HCT116 (cell line): ENCODE data around the gene JADE1. TPM values are rescaled to one million over a fixed set of nuclear protein-coding genes. Genes with fewer than 3 reads are reported as not detected.

ENCODE experiments used
- ATAC-seq: fragments of 200-7000 bp; cut with Tn5 transposase; 2 replicates; pipeline ENCODE4 v1.9.1; 2020; ENCODE audit warnings: mild to moderate bottlenecking, moderate library complexity
- BruUV-seq: library from RNA; stranded (reverse); fragments of 400-500 nt; replicated peaks from 2 replicates; lab custom pipeline; 2021; lab: Mats Ljungman, UMichigan
- CTCF ChIA-PET: fragments of 300-600 bp; sonication (Branson Sonifier 250); formaldehyde crosslinking; loops from one replicate; lab custom pipeline; 2021; ENCODE audit warnings: antibody characterized with exemption; lab: Charles Lee
- POLR2A ChIA-PET: fragments of 300-600, 350-600 bp; sonication (Branson Sonifier 250); formaldehyde crosslinking; loops from one replicate; lab custom pipeline; 2021; ENCODE audit warnings: antibody characterized with exemption; lab: Charles Lee
- RAD21 ChIA-PET, 2 experiments: fragments of 300-600 bp; sonication (Branson Sonifier 250); formaldehyde crosslinking; loops; one replicate each; lab custom pipeline; 2023; ENCODE audit warnings: low total read pairs in 2 of 2; ENCODE audit not compliant: uncharacterized antibody in 2 of 2, unreplicated experiment in 2 of 2, low non-redundant PET in 1 of 2; lab: Charles Lee
- DNase-seq: peaks from one replicate; pipeline ENCODE4 v3.0.0-alpha.2; 2010; ENCODE audit warnings: low read depth, low spot score
- H2AFZ ChIP-seq: fragments of 200-600 bp; shearing (Covaris generic), sonication (generic); 2 replicates; pipeline ENCODE4 v1.6.1; 2017; ENCODE audit warnings: low read depth, mixed run types, mixed read lengths, antibody characterized with exemption, low read length; ENCODE audit not compliant: poor library complexity, severe bottlenecking
- H3K27ac ChIP-seq: 2 replicates; pipeline ENCODE4 v1.5.1; 2012; ENCODE audit warnings: low read depth, low read length
- H3K27me3 ChIP-seq: fragments of 200-600 bp; sonication (generic); 2 replicates; pipeline ENCODE4 v1.6.1; 2016; ENCODE audit warnings: mixed run types, low read length, mixed read lengths; ENCODE audit not compliant: insufficient read depth
- H3K36me3 ChIP-seq, 2 experiments: fragments of 200-500 bp in 1 of 2; fragments of 200-600 bp in 1 of 2; sonication (Bioruptor generic) in 1 of 2; sonication (generic) in 1 of 2; 2 replicates each; pipeline versions ENCODE4 v1.5.1 to v1.6.1; 2014 to 2016; ENCODE audit warnings: low read length in 2 of 2, inconsistent platforms in 1 of 2, mixed read lengths in 1 of 2, mixed run types in 1 of 2; ENCODE audit not compliant: insufficient read depth in 2 of 2, control insufficient read depth in 1 of 2
- H3K4me1 ChIP-seq, 2 experiments: fragments of 200-600 bp in 1 of 2; sonication (generic) in 1 of 2; 2 replicates each; pipeline versions ENCODE4 v1.5.1 to v1.6.1; 2012 to 2017; ENCODE audit warnings: low read length in 2 of 2, inconsistent platforms in 1 of 2, mild to moderate bottlenecking in 1 of 2, mixed read lengths in 1 of 2, mixed run types in 1 of 2, moderate library complexity in 1 of 2; ENCODE audit not compliant: insufficient read depth in 2 of 2, control insufficient read depth in 1 of 2
- H3K4me2 ChIP-seq: fragments of 200-600 bp; sonication (generic); 2 replicates; pipeline ENCODE4 v1.6.1; 2017; ENCODE audit warnings: mixed run types, low read length, mixed read lengths
- H3K4me3 ChIP-seq, 2 experiments: fragments of 200-600 bp in 1 of 2; sonication (generic) in 1 of 2; replicated peaks in 1 of 2; 2 replicates each; pipeline ENCODE4 v1.5.1; 2011 to 2016; ENCODE audit warnings: low read length in 2 of 2, control low read depth in 1 of 2, low read depth in 1 of 2, mild to moderate bottlenecking in 1 of 2, mixed read lengths in 1 of 2, mixed run types in 1 of 2
- H3K79me2 ChIP-seq: fragments of 200-600 bp; sonication (generic); 2 replicates; pipeline ENCODE4 v1.6.1; 2017; ENCODE audit warnings: mild to moderate bottlenecking, mixed run types, low read length, moderate library complexity, mixed read lengths; ENCODE audit not compliant: insufficient read depth
- H3K9ac ChIP-seq: fragments of 200-600 bp; sonication (generic); 2 replicates; pipeline ENCODE4 v1.6.1; 2016; ENCODE audit warnings: low read length, mixed read lengths
- H3K9me2 ChIP-seq: fragments of 200-600 bp; sonication (generic), shearing (Covaris generic); 2 replicates; pipeline ENCODE4 v1.6.1; 2017; ENCODE audit warnings: mixed run types, mild to moderate bottlenecking, moderate library complexity; ENCODE audit not compliant: insufficient read depth
- H3K9me3 ChIP-seq, 2 experiments: fragments of 200-500 bp in 1 of 2; fragments of 200-600 bp in 1 of 2; sonication (Bioruptor generic) in 1 of 2; sonication (generic) in 1 of 2; 2 replicates each; pipeline ENCODE4 v1.6.1; 2014 to 2017; ENCODE audit warnings: low read length in 2 of 2, mixed read lengths in 2 of 2, inconsistent platforms in 1 of 2, low read depth in 1 of 2, mild to moderate bottlenecking in 1 of 2, mixed run types in 1 of 2, moderate library complexity in 1 of 2; ENCODE audit not compliant: control insufficient read depth in 1 of 2, insufficient read depth in 1 of 2
- H4K20me1 ChIP-seq: fragments of 200-600 bp; sonication (generic), shearing (Covaris generic); 2 replicates; pipeline ENCODE4 v1.6.1; 2017; ENCODE audit warnings: mixed run types, mild to moderate bottlenecking, moderate library complexity; ENCODE audit not compliant: insufficient read depth
- EZH2phosphoT487 ChIP-seq: fragments of 200-600 bp; IDR thresholded peaks from 2 replicates; pipeline ENCODE4 v1.6.1; 2018; ENCODE audit warnings: antibody characterized with exemption, borderline replicate concordance
- TCF7L2 ChIP-seq: IDR thresholded peaks from 2 replicates; pipeline ENCODE4 v1.7.0; 2011; ENCODE audit warnings: borderline replicate concordance, inconsistent platforms; ENCODE audit not compliant: insufficient read depth, insufficient read length; ENCODE audit errors: extremely low read depth
- intact Hi-C: fragments of 100-400 bp; cut with micrococcal nuclease; formaldehyde crosslinking; loops from 2 replicates; pipeline ENCODE4 v1.10.0; 2022
- total RNA-seq: library from RNA; stranded (reverse); gene quantifications from one replicate; pipeline ENCODE4 v1.2.1, GENCODE V29; 2021; ENCODE audit not compliant: unreplicated experiment
- TF ChIP-seq, protein P1 (sequence below), 3 experiments: fragments of 200-600 bp in 1 of 3; sonication (generic) in 1 of 3; IDR thresholded peaks in 2 of 3; conservative IDR thresholded peaks in 1 of 3; 2 replicates each; pipeline ENCODE4 v1.5.1; 2012 to 2017; ENCODE audit warnings: low read depth in 2 of 3, low read length in 2 of 3, antibody characterized with exemption in 1 of 3, borderline replicate concordance in 1 of 3, control low read depth in 1 of 3, mild to moderate bottlenecking in 1 of 3, mixed read lengths in 1 of 3, mixed run types in 1 of 3, moderate library complexity in 1 of 3; ENCODE audit not compliant: insufficient read depth in 1 of 3

The JADE1 gene
- total RNA-seq, 1 experiment from 2014 or later: 26.5 TPM

DNA sequence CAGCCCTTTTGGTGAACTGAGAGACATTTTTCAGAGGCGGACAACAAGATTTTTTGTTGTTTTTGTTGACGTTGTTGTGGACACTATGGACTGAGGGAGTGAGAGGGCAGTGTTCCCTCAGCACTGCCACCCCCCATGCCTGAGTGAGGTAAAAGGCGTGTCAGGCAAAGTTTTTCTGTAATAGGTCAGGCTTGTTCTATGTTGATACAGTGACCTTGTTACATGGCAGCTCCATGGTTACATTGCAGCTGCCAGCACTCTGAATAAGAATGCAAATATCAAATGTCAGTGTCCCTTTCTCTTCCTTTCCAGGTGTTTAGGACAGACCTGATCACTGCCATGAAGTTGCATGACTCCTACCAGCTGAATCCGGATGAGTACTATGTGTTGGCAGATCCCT lies 36.6 kb downstream of the JADE1 start:
- Histone ChIP-seq H3K4me3 (no peak overlapping the region), H3K9me2 (no peaks in the 10 kb centered on the region), H4K20me1 (no peaks in the 10 kb centered on the region), H3K9ac (no peak overlapping the region), H3K4me1 (no peaks in the 10 kb centered on the region), H2AFZ (no peak overlapping the region), H3K79me2 (no peaks in the 10 kb centered on the region), H3K9me3 (no peaks in the 10 kb centered on the region), H3K4me2 (no peak overlapping the region), H3K27ac (no peak overlapping the region), H3K27me3 (no peaks in the 10 kb centered on the region), H3K36me3 (peaks cover 4 to 9% of the 10 kb centered on the region in 2 experiments; a peak in 3 of 4 replicates)
- intact Hi-C loops: no loop called here
- ChIA-PET POLR2A (no interaction called here), CTCF (no interaction called here), RAD21 (no interaction called here)
- TF ChIP-seq TCF7L2: no peak
- DNase-seq (no peak), ATAC-seq (no peak)
- BruUV-seq: no TSS peak

- H3K79me2 ChIP-seq: no peaks in the 10 kb centered on the region
- TF ChIP-seq, protein P1, sequence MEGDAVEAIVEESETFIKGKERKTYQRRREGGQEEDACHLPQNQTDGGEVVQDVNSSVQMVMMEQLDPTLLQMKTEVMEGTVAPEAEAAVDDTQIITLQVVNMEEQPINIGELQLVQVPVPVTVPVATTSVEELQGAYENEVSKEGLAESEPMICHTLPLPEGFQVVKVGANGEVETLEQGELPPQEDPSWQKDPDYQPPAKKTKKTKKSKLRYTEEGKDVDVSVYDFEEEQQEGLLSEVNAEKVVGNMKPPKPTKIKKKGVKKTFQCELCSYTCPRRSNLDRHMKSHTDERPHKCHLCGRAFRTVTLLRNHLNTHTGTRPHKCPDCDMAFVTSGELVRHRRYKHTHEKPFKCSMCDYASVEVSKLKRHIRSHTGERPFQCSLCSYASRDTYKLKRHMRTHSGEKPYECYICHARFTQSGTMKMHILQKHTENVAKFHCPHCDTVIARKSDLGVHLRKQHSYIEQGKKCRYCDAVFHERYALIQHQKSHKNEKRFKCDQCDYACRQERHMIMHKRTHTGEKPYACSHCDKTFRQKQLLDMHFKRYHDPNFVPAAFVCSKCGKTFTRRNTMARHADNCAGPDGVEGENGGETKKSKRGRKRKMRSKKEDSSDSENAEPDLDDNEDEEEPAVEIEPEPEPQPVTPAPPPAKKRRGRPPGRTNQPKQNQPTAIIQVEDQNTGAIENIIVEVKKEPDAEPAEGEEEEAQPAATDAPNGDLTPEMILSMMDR (IDR thresholded peaks at IDR 0.05 in 2 of 3, conservative IDR thresholded peaks at IDR 0.05 in 1 of 3; ENCODE audit: borderline replicate concordance in 1 of 3, insufficient read depth in 1 of 3, low read depth in 2 of 3, low read length in 2 of 3): no peak
- TF ChIP-seq EZH2phosphoT487: no peak
- TF ChIP-seq, all 23 proteins: peak for 0
- Histone ChIP-seq H3K9me3 (no peaks in the 10 kb centered on the region), H3K4me1 (no peaks in the 10 kb centered on the region), H3K4me3 (no peak overlapping the region), H3K36me3 (peaks cover 4 to 9% of the 10 kb centered on the region in 2 experiments; a peak in 3 of 4 replicates), H3K9me2 (no peaks in the 10 kb centered on the region), H3K27ac (no peak overlapping the region), H3K27me3 (no peaks in the 10 kb centered on the region), H3K9ac (no peak overlapping the region), H3K4me2 (no peak overlapping the region), H2AFZ (no peak overlapping the region), H4K20me1 (no peaks in the 10 kb centered on the region)
- RAD21 ChIA-PET: no interaction called here
- ATAC-seq: no peak
- BruUV-seq: no TSS peak
- intact Hi-C loops: no loop called here
- POLR2A ChIA-PET: no interaction called here
- no peak for DNase-seq
- CTCF ChIA-PET: no interaction called here
Observed at GRCh38 chr4:128847082-128847724, 37.7 kb downstream of the JADE1 start.
